Measurements from ENCODE around the gene ADH5.
"Not testable (repeated sequence)": the region's sequence is repeated elsewhere in the genome, so short reads cannot be mapped to it uniquely, and the experiment has no call there.

GRCh38 chr4:99080869-99081268 is 7.7 kb downstream of the ADH5 start:
- TF ChIP-seq, protein P1, sequence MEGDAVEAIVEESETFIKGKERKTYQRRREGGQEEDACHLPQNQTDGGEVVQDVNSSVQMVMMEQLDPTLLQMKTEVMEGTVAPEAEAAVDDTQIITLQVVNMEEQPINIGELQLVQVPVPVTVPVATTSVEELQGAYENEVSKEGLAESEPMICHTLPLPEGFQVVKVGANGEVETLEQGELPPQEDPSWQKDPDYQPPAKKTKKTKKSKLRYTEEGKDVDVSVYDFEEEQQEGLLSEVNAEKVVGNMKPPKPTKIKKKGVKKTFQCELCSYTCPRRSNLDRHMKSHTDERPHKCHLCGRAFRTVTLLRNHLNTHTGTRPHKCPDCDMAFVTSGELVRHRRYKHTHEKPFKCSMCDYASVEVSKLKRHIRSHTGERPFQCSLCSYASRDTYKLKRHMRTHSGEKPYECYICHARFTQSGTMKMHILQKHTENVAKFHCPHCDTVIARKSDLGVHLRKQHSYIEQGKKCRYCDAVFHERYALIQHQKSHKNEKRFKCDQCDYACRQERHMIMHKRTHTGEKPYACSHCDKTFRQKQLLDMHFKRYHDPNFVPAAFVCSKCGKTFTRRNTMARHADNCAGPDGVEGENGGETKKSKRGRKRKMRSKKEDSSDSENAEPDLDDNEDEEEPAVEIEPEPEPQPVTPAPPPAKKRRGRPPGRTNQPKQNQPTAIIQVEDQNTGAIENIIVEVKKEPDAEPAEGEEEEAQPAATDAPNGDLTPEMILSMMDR (IDR thresholded peaks at IDR 0.05; ENCODE audit: low read length), result not testable (repeated sequence)
- not testable (repeated sequence) for TF ChIP-seq EZH2 (optimal IDR thresholded peaks at IDR 0.05; ENCODE audit: low read depth, low read length); EZH2phosphoT487 (IDR thresholded peaks at IDR 0.05; ENCODE audit: low read length)
